GDM1 (cell line): ENCODE data around the gene YDJC.
"Not testable (repeated sequence)": the region's sequence is repeated elsewhere in the genome, so short reads cannot be mapped to it uniquely, and the experiment has no call there.

Experiments used
- DNase-seq: peaks from one replicate; lab custom pipeline; 2025; lab: John Stamatoyannopoulos, UW

YDJC gene

GRCh38 chr22:21631025-21631424, 1.2 kb upstream of the YDJC start:
- DNase-seq = no peak

- no peak for DNase-seq
These were observed 1.2 kb downstream of the YDJC start for GRCh38 chr22:21628386-21629254.

- DNase-seq = no peak
These were observed 2.9 kb downstream of the YDJC start for GRCh38 chr22:21626735-21627469.

DNA sequence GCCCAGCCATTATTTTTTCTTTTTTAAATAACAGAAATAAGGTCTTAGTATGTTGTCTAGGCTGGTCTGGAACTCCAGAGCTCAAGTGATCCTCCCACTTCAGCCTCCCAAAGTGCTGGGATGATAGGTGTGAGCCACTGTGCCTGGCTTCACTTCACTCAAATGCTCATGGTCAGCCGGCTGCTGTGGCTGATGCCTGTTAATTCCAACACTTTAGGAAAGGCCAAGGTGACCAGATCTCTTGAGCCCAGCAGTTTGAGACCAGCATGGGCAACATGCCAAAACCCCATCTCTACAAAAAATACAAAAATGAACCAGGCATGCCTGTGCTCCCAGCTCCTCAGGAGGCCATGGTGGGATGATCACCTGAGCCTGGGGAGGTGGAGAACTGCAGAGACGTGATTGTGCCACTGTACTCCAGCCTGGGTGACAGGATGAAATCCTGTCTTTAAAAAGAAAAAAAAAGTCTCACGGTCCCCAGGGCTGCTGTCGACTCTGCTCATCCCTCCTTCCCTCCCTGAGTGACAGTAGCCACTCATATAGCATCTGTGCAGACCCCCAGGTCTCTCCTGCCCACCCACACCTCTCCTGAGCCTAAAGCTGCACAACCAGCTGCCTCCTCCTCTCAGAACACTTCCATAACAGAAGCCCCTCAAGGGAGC, 3.6 kb downstream of the YDJC start:
- DNase-seq = no peak

GRCh38 chr22:21624880-21625791, 4.7 kb downstream of the YDJC start:
- no peak for DNase-seq

DNA sequence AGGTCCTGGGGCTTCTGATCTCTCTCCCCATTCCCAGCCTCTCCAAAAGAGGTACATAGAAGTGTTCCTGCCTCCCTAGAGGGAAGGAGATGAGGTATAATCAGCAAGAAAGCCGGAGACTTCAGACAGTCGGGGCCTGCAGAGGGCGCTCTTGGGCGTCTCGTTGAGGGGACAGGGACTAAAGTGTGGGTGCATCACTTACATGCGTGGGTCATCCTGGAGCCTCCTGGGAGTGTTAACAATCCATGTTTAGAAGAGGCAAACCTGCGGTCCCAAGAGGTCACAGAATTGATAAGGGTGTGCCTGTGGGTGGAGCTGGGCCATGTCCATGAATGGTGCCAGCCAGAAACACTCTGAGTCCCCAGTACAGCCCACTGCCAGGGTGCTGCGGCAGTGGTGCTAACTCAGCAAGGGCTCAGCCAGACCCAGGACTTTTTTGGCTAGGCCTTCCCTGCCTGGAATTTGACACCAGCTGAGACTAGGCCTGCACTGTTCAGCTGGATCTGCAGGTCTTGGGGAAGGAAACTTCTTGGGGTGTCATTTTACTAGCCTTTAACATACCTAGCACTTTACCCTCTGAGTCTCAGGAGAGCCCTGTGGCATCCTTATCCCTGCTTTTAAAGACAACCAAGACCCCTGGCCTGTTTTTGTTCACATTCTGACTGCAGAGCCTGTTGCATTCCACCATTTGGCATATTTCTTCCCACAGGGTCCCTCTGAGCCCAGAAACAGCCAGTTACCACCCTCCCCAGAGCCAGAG, 5.5 kb downstream of the YDJC start:
- no peak for DNase-seq

DNA sequence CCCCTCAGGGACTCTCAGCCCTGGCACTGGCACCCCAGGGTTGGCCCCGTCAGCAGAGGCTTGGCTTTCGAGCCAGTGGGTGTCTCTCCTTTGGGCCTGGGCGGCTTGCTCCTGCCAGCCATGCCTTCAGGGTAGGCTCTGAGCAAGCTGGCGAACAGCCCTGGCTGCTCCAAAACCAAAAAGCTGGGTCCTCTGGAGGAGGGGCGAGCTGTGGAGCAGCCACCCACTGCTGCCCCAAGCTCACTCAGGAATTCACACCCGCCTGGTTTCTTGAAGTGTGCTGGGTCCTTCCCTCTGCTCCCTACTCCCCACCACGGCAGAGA, 6.2 kb downstream of the YDJC start:
- no peak for DNase-seq

DNA sequence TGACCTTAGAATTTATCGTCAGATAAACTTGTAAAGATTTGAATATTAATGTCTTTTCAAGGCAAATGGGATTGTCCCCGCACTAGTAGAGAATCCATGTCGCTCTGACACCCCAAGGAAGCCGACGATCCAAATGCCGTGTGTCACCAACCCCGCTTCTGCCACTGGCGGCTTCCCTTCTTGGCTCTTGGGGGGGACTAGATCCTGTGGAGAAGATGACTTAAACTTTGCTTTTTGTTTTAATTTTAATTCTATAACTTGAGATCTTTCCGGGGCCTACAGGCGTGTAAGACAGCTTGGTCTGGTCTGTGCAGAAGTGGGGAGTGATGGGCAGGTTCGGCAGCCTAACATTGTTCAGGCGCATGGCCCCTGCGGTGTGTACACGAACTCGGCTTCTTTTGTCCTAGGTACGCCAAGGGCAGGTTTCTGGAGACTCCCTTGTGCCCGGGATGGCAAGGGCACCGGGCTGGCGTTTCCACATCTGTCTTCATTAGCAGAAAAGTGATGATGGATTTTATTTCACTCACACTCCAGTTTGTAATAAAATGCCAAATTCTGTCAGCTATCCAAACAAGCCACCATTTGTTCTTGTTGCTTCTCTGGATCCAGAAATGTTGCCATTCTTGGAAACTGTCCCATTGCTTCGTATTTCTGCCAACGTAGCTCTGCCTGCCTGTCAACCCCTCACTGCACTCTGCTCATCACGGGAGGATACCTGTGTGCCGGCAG, 6.7 kb downstream of the YDJC start:
- DNase-seq = no peak

GRCh38 chr22:21622011-21622918, 7.6 kb downstream of the YDJC start:
- no peak for DNase-seq

DNA sequence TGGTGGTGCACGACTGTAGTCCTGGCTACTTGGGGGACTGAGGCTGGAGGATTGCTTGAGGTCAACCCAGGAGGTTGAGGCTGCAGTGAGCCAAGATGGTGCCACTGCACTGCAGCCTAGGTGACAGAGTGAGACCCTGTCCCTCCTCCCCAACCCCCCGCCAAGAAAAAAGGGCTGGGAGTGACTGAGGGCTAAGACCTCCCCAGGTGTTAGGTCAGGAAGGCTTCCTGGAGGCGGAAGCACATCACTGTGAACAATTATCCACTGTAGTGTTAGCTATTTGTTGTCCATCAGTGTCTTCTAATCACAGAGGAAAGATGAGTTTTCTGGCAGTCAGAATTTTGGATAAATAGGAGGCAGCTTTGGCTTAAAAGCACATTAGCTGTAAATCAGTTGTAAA, 8.8 kb downstream of the YDJC start:
- no peak for DNase-seq

DNA sequence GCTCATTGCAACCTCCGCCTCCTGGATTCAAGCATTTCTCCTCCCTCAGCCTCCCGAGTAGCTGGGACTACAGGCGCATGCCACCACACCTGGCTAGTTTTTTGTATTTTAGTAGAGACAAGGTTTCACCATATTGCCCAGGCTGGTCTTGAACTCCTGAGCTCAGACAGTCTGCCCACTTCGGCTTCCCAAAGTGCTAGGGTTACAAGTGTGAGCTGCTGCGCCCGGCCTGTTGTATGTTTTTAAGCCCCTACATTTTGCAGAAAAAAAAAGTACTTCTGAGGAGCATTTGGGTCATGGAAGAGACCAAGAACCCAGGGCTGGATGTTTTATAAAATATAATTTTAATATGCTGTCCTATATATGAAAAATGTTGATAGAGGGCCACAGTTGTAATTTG, 12.5 kb downstream of the YDJC start:
- not testable (repeated sequence) for DNase-seq

GRCh38 chr22:21615731-21616130, 14.1 kb downstream of the YDJC start:
- no peak for DNase-seq

- DNase-seq = no peak
These were observed 16.1 kb downstream of the YDJC start for GRCh38 chr22:21613553-21614233.

- no peak for DNase-seq
These were observed 17.0 kb downstream of the YDJC start for GRCh38 chr22:21612858-21613257.

DNA sequence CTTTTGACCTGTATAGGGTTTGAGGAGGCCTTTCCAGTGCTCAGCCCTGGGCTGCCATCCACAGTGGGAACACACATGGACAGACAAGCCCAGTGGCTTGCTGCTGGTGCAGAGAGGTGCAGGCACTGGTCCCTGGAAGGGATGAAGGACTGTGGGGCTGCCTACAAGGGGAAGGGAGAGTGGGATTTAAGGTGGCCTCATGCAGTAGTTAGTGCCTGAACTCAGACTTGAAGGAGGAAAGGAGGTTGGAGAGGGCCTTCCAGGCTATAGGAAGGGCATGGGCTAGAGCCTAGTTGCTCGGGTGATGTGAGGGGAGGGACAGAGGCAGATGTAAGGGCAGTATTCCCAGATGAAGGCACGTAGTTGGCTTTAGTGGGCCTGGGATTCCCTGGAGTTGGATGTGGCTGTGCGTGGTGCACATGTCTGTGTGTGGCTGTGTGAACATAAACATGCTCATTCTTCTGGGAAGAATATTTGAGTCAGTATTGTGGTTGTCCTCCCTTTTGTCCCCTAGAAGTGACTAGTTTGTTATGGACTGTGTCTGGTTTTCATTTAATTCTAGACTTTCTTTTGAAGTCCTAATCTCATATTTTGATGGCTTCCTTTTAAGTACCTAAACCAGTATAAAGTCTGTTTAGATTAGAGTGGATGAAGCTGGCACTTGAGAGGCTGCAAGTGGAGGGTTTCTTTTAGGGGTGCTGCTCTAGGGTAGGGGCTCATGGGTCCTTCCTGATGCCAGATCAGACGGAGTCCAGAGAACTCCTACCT, 18.4 kb downstream of the YDJC start:
- no peak for DNase-seq

- DNase-seq = not testable (repeated sequence)
These were observed 20.2 kb downstream of the YDJC start for GRCh38 chr22:21609556-21610157.

DNA sequence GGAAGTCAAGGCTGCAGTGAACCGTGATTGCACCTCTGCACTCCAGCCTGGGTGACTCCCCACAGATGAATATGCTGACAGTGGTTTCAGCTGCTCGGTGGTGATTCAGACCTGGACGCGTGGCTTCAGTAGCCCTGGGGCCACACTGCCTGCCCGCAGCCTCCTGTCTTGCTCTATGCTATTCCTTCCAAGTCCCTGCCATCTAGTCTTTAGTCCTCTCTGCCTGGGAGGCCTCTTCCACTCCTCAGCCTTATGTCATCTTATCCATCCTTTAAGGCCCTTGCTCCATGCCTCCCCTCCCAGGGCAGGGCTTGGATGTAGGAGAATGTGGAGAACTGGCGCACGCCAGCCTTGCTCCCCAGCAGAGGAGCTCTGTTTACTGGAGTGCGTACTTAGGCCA, 23.0 kb downstream of the YDJC start:
- DNase-seq = no peak
